GM12872 (cell line): ENCODE results near the gene HEXB.

ENCODE experiments used
- CTCF ChIP-seq: IDR thresholded peaks from 3 replicates; pipeline ENCODE4 v1.5.1; 2011; ENCODE audit warnings: low read depth, mild to moderate bottlenecking, low read length, moderate library complexity; ENCODE audit not compliant: insufficient read depth

HEXB gene

GRCh38 chr5:74640450-74640953 lies 44.5 kb upstream of the HEXB start, which contains the start of gene ENC1:
ENC1 (minus strand) TSS chr5:74640728; CDS start chr5:74636485, 4,243 bp downstream.
- TF ChIP-seq CTCF, result peak; percentile 54; the same call in 2 of the 3 replicates

GRCh38 chr5:74640954-74641734 lies 43.9 kb upstream of the HEXB start:
- TF ChIP-seq CTCF, result no peak

- TF ChIP-seq CTCF, result peak; percentile 55
Measured at GRCh38 chr5:74641735-74642542, 43.1 kb upstream of the HEXB start.

- no peak for TF ChIP-seq CTCF
Measured at GRCh38 chr5:74642543-74642863, 42.5 kb upstream of the HEXB start.

- TF ChIP-seq CTCF, result no peak
Measured at GRCh38 chr5:74643111-74643562, 41.9 kb upstream of the HEXB start.

- TF ChIP-seq CTCF, result no peak
Measured at GRCh38 chr5:74647096-74647495, 37.9 kb upstream of the HEXB start.

GRCh38 chr5:74648835-74649293 lies 36.2 kb upstream of the HEXB start:
- peak; percentile 58; the same call in 2 of the 3 replicates for TF ChIP-seq CTCF
